Subcutaneous adipose tissue (tissue), 4 donors: ENCODE data around the gene IL22RA1. TPM values are rescaled to one million over a fixed set of nuclear protein-coding genes. Genes with fewer than 3 reads are reported as not detected.

Source experiments
- total RNA-seq, 4 donors: library from RNA; depleted of rRNA; stranded (reverse); fragments of >200 nt; gene quantifications; one replicate each; pipeline ENCODE4 v1.1.0, GENCODE V29; 2016
- TF ChIP-seq, protein P1 (sequence below): fragments of 450-650 bp; IDR thresholded peaks from one replicate; pipeline ENCODE4 v1.5.1; 2016; ENCODE audit warnings: low read depth, mild to moderate bottlenecking, control low read depth, antibody characterized with exemption, moderate library complexity

IL22RA1 gene
- total RNA-seq, 4 donors from 2014 or later: 0.19 TPM; not detected in 3

DNA sequence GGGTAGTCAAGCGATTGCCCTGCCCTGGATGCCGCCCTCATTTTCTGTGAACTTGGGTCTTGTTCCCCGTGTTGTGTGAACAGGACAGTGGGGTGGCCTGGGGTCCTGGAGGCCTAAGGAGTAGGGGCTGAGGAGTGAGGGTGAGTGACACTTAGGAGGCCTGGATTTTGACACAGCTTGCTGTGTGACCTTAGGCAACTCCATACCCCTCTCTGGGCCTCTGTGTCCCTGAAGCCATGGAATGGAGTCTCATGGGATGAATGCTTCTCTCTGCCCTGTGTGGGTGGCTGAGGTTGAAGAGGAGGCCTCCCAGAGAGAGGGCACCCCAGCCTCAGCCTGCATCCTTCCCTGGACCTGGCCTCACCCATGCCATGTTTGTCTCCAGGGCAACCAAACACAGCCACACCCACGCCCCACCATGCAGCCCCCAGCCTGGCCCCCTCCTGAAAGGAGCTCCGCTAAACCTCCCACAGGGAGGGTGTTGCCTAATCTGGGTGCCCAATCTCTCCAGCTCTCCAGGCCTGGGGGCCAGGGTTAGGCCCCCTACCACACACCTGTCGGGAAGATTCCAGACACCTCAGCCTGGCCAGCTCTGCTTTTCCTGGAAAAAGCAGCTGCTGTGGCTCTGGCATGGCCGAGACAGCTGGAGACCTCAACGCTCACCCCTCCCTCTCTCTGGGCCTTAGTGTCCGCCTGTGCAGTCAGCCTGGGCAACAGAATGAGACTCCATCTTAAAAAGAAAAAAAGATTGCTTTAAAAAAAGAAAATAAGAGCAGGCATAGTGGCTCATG lies 40.9 kb downstream of the IL22RA1 start:
- TF ChIP-seq, protein P1, sequence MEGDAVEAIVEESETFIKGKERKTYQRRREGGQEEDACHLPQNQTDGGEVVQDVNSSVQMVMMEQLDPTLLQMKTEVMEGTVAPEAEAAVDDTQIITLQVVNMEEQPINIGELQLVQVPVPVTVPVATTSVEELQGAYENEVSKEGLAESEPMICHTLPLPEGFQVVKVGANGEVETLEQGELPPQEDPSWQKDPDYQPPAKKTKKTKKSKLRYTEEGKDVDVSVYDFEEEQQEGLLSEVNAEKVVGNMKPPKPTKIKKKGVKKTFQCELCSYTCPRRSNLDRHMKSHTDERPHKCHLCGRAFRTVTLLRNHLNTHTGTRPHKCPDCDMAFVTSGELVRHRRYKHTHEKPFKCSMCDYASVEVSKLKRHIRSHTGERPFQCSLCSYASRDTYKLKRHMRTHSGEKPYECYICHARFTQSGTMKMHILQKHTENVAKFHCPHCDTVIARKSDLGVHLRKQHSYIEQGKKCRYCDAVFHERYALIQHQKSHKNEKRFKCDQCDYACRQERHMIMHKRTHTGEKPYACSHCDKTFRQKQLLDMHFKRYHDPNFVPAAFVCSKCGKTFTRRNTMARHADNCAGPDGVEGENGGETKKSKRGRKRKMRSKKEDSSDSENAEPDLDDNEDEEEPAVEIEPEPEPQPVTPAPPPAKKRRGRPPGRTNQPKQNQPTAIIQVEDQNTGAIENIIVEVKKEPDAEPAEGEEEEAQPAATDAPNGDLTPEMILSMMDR: no peak

DNA sequence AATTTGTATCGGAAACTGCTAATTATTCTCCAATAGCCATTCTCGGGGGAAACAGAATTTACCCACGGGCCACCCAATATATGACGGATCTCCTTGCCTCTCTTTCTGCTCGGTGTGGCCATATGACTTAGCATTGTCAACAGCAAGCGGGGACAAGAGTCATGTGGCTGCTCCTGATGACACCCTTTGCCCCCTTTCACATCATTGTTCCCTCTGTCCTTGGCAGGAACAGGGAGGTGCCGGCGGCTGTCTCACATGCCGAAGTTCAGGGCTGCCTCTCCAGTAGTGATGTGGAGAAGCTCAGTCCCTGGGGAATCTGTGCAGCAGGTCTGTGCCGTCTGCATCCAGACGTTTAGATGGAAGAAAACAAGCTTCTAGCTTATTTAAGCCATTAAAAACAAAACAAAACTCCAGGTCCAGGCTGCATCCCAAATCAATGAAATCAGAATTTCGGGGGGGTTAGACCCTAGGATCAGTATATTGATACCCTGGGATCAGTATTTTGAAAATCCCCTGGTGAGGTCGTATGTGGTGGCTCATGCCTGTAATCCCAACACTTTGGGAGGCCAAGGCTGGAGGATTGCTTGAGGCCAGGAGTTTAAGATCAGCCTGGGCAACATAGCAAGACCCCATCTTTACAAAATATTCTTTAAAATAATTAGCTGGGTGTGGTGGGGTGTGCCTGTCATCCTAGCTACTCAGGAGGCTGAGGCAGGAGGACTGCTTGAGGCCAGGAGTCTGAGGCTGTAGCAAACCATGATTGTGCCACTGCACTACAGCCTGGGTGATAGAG lies 41.8 kb downstream of the IL22RA1 start:
- TF ChIP-seq, protein P1: no peak

DNA sequence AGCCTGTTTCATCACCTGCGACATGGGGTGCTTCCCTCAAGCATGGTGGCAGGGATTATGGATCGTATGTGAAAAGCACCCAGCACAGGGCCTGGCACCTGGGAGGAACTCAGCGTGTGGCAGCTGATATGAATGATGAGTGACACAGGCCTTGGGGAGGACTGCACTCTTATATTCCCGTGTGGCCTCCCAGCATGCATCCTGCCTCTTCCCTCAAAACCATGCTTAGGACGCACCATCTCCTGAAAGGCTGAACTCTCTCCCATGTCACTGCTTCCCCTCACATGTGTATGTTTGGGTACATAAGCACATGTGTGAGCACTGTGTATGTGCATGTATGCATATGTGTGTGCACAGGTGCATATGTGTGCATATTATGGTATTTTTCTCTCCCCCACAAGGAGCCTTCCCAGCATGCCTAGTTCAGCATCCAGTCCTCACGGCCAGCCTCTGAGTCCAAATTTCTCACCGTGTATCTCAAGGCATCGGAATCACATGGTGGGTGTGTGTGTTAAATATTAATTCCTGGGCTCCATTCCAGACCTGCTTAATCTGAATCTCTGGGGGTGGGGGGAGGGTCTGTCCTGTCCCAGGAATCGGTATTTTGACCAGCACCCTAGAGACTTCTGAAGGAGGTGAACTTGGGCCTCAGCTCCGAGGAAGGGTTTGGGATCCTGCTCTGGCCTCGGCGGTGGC lies 43.8 kb downstream of the IL22RA1 start:
- TF ChIP-seq, protein P1: no peak

DNA sequence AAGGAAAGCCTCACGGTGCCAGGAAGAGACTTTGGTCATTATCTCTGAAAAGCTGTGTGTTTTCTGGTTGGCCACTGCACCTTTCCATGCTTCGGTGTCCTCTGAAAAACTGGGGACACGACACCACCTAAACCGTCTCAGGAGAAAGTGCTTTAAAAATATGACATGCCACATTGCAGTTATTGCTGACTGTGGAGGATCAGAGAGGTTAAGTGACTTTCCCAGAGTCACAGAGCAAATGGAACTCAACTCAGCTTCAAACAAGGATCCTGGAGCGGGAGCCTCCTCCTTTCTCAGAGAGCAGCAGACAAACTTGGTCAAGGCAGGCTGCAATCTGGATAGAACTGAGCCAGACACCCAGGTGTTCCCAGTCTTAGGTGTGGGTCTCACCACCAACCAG lies 44.8 kb downstream of the IL22RA1 start:
- TF ChIP-seq, protein P1: no peak

DNA sequence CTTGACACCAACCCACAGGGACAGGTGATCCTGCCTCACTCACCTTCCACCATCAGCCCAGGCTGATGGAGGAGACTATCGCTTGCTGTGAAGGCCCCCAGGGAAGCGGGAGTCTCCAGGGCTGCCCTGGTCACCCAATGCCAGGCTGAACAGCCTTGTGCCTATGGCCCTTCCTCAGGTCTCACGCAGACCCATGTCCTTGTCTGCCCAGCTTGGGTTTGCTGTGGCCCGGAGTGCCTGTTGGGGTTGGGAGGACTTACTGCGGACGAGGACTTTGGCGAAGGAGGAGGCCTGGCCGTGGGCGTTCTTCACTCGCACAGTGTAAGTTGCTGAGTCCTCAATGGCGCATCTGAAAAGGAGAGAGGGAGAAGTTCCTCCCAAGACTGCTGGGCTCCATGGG lies 45.3 kb downstream of the IL22RA1 start:
- TF ChIP-seq, protein P1: no peak

DNA sequence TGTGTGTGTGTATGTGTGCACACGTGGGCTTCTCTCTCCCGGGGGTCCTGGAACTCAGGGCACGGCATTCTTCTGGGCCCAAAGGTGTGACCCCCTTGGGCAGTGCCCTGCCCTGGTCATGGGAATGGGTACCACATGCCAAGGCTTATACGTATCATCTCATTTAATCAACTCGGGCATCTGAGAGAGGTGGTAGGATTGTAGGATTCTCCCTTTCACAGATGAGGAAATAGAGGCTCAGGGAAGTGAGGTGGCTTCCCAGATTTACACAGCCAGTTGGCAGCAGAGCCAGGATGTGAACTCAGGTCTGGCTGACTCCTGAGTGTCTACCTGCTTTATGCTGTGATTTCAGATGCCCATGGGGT lies 46.2 kb downstream of the IL22RA1 start:
- TF ChIP-seq, protein P1: no peak
